GM21529 (cell line): ENCODE measurements around the gene USP20.
"Not testable (repeated sequence)": the region's sequence is repeated elsewhere in the genome, so short reads cannot be mapped to it uniquely, and the experiment has no call there.

ENCODE experiments used
- ATAC-seq: cut with Tn5 transposase; IDR thresholded peaks from one replicate; pipeline ENCODE4 v1.9.1; 2021; ENCODE audit not compliant: unreplicated experiment

Gene USP20

GRCh38 chr9:129835128-129835859, at the start of gene USP20, which contains the start of gene C9orf78:
USP20 (plus strand) TSS chr9:129835458; CDS start chr9:129852556, 17,098 bp downstream.
C9orf78 (minus strand) TSS chr9:129835275; CDS start chr9:129835221, 54 bp downstream.
- ATAC-seq: peak; percentile 91

DNA sequence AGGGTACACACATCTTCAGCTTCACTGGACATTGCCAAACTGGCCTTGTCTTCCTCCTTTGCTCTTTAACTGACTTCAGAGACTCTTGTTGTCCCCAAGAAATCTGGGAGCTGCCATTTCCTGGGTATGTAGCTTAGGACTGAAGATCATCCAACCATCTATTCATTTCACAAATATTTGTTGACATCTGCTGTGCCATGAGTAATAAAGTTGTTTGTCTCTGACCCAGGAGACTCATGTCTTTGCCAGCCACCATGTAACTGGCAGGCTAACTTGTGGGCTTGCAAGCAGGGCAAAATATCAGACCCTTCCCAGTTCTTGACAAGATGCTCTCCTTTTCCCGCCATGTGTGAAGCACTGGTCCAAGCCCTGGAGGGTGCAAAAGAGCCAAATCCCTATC, 49.4 kb upstream of the USP20 start:
- no peak for ATAC-seq

- ATAC-seq: no peak
These were observed 48.8 kb upstream of the USP20 start for GRCh38 chr9:129786481-129786880.

DNA sequence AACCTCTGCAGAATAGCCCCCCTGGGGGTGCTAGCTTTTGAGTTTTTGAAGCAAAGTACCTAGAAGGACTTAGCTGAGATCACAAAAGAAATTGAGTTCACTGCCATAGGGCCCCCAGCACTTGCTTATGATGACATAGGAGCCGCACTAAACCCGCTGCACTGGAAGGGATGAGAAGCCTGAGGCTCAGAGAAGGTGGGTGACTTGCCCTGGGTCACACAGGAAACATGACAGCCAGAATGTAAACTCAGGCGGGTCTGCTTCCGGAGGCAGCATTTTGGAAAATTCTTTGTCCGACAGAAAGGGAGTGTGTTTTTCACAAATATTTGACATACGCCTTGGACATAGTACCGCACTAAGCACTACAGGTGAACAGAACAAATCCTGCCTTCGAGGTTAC, 40.7 kb upstream of the USP20 start:
- ATAC-seq: no peak

DNA sequence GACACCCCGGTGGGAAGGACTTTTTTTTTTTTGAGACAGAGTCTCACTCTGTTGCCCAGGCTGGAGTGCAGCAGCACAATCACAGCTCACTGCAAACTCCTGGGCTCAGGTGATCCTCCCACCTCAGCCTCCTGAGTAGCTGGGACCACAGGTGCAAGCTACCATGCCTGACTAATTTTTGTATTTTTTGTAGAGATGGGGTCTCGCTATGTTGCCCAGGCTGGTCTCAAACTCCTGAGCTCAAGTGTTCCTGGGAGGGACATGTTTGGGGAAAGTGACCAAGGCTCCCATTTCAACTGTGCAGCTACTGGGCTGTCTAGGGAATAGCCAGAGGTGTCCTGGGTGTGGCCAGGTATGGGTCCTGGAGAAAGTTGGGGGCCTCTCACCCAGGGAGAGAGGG, 39.2 kb upstream of the USP20 start:
- not testable (repeated sequence) for ATAC-seq

- no peak for ATAC-seq
These were observed 36.3 kb upstream of the USP20 start for GRCh38 chr9:129798973-129799372.

DNA sequence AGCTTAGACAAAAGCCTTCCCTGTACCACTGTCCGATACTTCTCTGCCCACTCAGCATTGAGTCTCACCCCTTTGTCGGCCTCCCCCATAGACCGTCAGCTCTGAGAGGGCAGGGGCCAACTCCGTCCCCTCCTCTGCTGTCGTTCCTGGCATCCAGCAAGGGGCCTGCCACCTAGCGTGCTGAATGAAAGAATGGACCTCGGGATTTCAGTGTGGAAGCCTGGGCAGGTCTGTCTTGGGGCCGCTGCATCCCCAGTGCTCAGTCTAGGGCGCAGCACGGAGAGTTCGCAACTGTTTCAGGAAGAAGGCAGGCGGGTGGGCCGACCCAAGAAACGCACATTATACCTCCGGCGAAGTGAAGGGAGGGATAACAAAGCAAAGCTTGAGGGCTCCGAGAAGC, 33.8 kb upstream of the USP20 start:
- ATAC-seq: no peak

- ATAC-seq: peak; percentile 87
These were observed 32.2 kb upstream of the USP20 start, which contains the start of gene TOR1B for GRCh38 chr9:129802833-129803675. TOR1B (plus strand) TSS chr9:129803184; CDS start chr9:129803213, 29 bp downstream.

DNA sequence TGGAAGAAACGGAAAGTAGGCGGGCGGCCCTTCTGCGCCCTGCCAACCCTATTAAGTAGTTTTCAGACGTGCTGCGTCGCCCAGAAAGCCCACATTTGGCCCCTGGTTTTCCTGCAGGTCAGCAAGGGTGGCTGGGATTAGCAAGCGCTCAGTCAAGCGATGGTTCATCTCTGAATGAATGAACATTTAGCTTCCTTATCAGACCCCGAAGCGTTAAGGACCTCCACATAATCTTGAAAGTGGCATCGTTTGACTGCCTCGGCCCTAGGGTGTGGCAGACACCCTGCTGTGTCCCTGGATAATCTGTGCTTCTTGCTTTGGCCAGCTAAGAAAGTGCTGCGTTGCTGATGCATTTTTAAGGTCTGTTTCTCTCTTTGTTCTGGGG, 31.6 kb upstream of the USP20 start:
- peak; percentile 11 for ATAC-seq

- ATAC-seq: no peak
These were observed 29.2 kb upstream of the USP20 start for GRCh38 chr9:129806061-129806460.

GRCh38 chr9:129809346-129809745, 25.9 kb upstream of the USP20 start:
- no peak for ATAC-seq

DNA sequence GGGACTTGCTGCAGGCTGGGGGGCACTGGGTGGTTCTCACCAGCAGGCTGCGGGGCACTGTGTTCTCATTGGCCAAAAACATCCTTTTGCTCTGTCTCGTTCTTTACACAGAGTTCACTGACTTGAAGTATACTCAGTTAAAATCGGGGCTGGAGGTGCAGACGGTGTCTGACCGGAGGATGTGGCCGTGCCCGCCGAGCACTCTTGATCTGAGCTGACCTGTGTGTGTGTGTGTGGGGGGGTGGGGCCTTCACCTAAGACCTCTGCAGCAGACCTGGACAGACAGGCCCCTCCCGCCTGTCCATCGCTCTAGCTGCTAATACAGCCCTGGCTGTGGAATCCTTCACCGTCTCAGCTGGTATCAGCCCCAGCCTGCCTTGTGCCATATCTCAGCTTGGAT, 25.1 kb upstream of the USP20 start:
- ATAC-seq: no peak

GRCh38 chr9:129810788-129811187, 24.5 kb upstream of the USP20 start:
- no peak for ATAC-seq

- ATAC-seq: no peak
These were observed 23.3 kb upstream of the USP20 start for GRCh38 chr9:129811967-129812363.

GRCh38 chr9:129812385-129812784, 22.9 kb upstream of the USP20 start:
- ATAC-seq: no peak

- ATAC-seq: no peak
These were observed 21.6 kb upstream of the USP20 start for GRCh38 chr9:129813661-129814060.

- ATAC-seq: no peak
These were observed 20.6 kb upstream of the USP20 start for GRCh38 chr9:129814432-129815223.

DNA sequence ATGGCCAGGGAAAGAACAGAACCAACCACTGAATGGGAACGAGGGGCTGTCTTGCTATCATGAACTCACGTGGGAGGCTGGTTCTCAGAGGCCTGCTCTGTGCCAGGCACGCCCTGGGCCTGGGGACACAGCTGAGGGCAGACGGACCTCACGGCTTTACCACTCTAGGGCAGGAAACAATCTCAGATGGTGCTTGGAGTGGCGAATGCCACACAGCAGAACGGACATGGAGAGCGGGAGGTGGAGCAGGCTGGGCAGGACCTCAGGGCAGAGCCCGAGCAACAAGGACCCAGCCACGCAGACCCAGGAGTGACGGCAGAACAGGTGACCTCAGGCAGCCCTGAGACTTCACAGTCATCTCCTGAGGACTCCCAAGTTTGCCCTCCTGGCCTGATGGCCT, 20.0 kb upstream of the USP20 start:
- ATAC-seq: no peak

DNA sequence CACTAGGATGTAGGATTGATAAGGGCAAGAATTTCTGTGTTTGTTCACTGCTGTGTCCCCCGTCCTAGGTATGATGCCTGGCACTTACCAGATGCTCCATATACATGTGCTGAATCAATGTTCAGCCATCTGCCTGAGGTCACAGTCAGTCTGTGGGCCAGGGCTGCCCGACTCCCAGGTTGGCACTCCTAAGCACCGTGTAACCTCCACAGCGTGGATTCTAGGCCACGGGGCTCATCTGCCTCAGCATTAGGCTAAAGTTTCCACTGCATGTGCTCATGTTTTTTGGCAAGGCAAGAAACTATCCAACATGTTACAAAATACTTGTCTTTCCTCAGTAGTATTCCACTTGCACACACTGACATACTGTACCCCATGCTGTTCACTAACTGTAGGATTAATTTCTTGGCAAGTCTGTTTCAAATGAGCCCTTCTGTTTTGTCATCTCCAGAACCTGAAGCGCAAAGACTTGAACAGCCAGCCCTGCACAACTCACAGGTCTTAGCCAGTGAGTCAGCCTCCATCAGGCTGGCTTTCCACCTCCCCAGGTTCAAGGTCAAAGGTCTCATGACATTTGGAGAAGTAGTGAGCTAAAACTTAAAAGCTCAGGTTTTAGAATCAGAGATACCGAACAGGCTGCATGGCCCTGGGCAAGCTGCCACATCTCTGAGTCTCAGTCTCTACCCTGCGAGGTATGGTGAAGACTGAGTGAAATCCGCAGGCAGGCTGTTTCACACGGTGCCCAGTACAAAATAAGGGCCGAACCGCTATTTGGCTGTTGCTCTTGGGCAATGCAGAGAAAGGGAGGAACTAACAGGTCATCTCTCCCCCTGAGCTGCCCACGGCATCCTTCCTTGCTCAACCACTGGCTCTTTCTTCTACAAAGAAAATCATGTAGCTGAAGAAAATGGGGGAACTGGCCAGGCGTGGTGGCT, 18.5 kb upstream of the USP20 start:
- no peak for ATAC-seq

DNA sequence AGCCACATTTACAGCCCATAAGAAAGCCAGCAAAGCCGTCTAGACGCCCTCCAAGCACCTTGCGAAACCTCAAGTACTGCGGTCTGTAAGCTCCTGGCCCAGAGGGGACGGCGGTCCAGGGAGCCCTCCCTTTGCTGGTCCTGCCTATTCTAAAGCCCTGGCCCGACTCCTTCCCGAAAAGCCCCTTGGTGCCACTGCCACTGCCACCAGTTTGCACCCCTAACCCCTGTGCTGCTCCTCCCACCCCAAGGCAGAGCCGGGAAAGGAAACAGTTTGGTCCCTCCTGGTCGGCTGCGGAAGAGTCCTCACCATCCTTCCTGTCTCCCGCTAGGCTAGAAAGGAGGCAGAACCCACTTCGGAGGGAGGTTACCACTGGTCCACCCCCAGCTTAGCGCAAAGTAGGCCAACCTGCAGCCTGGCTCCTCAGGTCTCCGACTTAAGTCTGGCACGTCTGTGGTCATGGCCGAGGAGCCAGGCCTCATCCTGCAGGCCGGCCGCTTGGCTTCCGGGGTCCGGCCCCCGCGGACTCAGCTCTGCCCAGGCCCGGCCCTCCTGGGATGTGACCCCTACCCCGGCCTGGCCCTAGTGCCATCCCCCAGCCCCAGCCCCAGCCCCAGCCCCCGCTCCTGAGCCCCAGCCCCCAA, 12.2 kb upstream of the USP20 start:
- ATAC-seq: no peak
